ENCODE measurements around the gene SYNE2.
A peak's percentile ranks its signal among the peaks of the same experiment; 100 is the strongest.

Gene SYNE2

DNA sequence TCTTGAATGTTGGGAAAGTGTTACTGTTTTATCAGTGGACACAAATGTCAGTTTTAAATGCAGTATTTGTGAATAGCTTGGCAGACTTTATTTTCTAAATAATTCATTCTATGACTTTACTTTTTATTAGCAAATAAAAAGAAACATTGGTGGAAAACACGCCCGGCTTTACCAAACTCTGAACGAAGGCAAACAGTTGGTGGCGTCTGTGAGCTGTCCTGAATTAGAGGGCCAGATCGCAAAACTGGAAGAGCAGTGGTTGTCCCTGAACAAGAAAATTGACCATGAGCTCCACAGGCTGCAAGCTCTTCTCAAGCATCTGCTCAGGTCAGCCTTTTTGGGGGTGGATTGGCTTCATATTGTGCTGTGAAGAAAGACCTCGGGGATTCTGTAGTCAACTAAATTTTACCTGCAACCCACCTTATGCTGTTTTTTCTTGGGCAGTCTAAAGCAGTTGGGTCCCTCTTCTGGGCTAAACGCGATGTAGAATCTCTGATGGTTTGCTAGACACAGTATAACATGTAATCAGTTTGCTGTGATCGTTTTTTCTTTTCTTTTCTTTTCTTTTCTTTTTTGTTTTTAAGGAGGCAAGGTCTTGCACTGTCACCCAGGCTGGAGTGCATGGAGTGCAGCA is 285.0 kb downstream of the SYNE2 start:
- TF ChIP-seq, protein P1, sequence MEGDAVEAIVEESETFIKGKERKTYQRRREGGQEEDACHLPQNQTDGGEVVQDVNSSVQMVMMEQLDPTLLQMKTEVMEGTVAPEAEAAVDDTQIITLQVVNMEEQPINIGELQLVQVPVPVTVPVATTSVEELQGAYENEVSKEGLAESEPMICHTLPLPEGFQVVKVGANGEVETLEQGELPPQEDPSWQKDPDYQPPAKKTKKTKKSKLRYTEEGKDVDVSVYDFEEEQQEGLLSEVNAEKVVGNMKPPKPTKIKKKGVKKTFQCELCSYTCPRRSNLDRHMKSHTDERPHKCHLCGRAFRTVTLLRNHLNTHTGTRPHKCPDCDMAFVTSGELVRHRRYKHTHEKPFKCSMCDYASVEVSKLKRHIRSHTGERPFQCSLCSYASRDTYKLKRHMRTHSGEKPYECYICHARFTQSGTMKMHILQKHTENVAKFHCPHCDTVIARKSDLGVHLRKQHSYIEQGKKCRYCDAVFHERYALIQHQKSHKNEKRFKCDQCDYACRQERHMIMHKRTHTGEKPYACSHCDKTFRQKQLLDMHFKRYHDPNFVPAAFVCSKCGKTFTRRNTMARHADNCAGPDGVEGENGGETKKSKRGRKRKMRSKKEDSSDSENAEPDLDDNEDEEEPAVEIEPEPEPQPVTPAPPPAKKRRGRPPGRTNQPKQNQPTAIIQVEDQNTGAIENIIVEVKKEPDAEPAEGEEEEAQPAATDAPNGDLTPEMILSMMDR (IDR thresholded peaks at IDR 0.05; ENCODE audit: low read depth, low read length), result peak; percentile 28
- in situ Hi-C loops (cut with HindIII; ENCODE audit: low sequenced_read_pairs), result no loop called here
- DNase-seq (ENCODE audit: low read depth, low spot score), result no peak
- no peak overlapping the region for H3K4me3 ChIP-seq (ENCODE audit: low read depth, low read length)

DNA sequence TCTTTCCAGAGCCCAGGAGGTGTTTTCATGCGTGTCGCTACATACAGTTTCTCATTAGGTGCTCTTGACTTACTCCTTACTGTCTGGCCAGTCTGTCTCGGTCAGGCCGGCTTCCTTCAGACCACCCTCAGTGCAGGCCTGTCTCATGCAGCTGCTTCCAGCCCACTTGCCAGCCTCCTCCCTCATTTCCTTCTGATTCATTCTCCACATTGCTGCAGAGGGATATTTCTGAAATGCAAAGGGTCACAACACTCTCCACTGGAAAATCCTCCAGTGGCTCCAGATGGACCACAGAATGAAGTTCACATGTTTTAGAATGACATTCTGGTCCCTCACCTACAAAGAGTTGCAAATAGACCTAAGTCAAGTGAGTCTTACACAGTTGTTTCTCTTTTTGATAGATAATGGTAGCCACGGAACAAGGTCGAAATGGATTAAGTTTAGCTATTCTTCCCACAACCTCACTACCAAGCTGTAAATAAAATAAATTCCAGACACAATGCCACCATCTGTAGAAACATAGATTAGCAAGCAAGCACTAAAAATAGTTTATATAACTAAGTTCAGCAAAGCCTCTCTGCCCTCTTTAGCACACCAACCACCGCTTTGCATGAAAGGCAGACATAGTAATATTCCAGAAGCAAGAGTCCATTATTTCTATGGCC is 294.5 kb downstream of the SYNE2 start:
- in situ Hi-C loops (cut with HindIII; ENCODE audit: low sequenced_read_pairs), result no loop called here
- DNase-seq (ENCODE audit: low read depth, low spot score), result peak; percentile 64
- H3K4me3 ChIP-seq (ENCODE audit: low read depth, low read length), result no peak overlapping the region
- TF ChIP-seq, protein P1 (IDR thresholded peaks at IDR 0.05; ENCODE audit: low read depth, low read length), result no peak

DNA sequence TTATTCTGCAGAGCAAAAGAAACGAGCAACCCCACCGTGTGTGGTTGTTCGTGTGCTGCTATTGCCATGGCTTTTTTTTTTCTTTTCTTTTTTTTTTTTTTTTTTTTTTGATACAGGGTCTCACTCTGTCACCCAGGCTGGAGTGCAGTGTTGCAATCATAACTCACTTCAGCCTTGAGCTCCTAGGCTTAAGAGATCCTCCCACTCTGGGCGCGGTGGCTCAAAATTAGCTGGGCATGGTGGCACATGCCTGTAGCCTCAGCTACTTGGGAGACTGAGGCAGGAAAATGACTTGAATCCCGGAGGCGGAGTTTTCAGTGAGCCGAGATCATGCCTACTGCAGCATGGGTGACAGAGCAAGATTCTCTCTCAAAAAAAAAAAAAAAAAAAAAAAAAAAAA is 297.1 kb downstream of the SYNE2 start:
- DNase-seq (ENCODE audit: low read depth, low spot score), result no peak
- H3K4me3 ChIP-seq (ENCODE audit: low read depth, low read length), result no peak overlapping the region
- TF ChIP-seq, protein P1 (IDR thresholded peaks at IDR 0.05; ENCODE audit: low read depth, low read length), result no peak
- in situ Hi-C loops (cut with HindIII; ENCODE audit: low sequenced_read_pairs), result no loop called here

DNA sequence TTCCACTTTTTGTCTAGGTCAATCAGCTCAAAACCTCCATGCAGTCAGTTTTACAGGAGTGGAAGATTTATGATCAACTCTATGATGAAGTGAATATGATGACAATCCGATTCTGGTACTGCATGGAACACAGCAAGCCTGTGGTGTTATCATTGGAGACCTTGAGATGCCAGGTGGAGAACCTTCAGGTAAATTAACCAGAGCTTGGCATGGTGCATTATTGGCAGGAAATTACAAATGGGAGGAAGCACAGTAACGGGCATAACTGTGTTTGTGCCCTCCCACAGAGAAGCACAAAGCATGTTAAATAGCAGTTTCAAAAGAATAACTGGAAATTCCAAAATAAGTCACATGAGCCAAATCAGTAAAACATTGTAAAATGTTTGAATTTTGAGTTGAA is 305.8 kb downstream of the SYNE2 start:
- DNase-seq (ENCODE audit: low read depth, low spot score), result no peak
- no peak overlapping the region for H3K4me3 ChIP-seq (ENCODE audit: low read depth, low read length)
- TF ChIP-seq, protein P1 (IDR thresholded peaks at IDR 0.05; ENCODE audit: low read depth, low read length), result no peak
- in situ Hi-C loops (cut with HindIII; ENCODE audit: low sequenced_read_pairs), result no loop called here

DNA sequence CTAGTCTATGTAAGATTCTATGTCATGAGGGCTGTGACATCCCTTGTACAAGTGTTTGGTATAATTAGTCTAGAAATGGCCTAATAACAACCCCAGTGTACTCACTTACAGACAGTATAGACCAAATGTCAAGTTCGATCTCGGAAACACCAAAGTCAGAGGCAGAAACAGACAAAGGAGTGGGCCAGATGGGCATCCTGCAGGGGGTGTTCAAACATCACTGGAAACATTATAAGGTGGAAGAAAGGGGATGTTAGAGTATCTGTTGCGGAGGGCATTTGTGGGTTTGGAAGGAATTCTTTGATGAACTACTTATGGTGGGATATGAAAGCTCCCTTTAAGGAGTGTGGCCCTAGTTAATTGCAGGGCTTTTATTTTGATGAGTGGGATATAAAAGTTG is 306.8 kb downstream of the SYNE2 start:
- TF ChIP-seq, protein P1 (IDR thresholded peaks at IDR 0.05; ENCODE audit: low read depth, low read length), result peak; percentile 9
- no peak for DNase-seq (ENCODE audit: low read depth, low spot score)
- in situ Hi-C loops (cut with HindIII; ENCODE audit: low sequenced_read_pairs), result no loop called here
- H3K4me3 ChIP-seq (ENCODE audit: low read depth, low read length), result no peak overlapping the region

DNA sequence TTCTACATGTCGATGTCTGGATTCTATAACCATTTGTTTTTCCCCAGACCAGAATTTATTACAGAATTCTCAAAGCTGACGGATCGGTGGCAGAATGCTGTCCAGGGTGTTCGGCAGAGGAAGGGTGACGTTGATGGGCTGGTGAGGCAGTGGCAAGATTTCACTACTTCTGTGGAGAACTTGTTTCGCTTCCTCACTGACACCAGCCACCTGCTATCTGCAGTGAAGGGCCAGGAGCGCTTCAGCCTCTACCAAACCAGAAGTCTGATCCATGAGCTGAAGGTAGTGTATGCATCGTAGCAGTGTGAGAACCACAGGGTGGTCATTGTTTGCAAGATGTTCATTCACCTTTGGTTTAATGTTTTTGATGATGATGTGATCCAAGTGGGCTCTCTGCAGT is 317.4 kb downstream of the SYNE2 start:
- TF ChIP-seq, protein P1 (IDR thresholded peaks at IDR 0.05; ENCODE audit: low read depth, low read length), result no peak
- no peak for DNase-seq (ENCODE audit: low read depth, low spot score)
- in situ Hi-C loops (cut with HindIII; ENCODE audit: low sequenced_read_pairs), result no loop called here
- no peak overlapping the region for H3K4me3 ChIP-seq (ENCODE audit: low read depth, low read length)

Data from astrocyte of the spinal cord (primary cell).